B cell (primary cell): ENCODE measurements around the gene YEATS2. TPM values are rescaled to one million over a fixed set of nuclear protein-coding genes. Genes with fewer than 3 reads are reported as not detected.

ENCODE experiments used
- ATAC-seq: fragments of 200-7000 bp; cut with Tn5 transposase; one replicate; pipeline ENCODE4 v1.10.0; 2021; ENCODE audit warnings: low read depth, mild to moderate bottlenecking, moderate number of reproducible peaks, moderate library complexity
- CTCF ChIA-PET: fragments of 350-600 bp; sonication (Branson Sonifier 250); formaldehyde crosslinking; loops from one replicate; lab custom pipeline; 2021; ENCODE audit warnings: antibody characterized with exemption, inconsistent platforms; lab: Charles Lee
- POLR2A ChIA-PET: fragments of 350-600 bp; sonication (Branson Sonifier 250); formaldehyde crosslinking; loops from one replicate; lab custom pipeline; 2021; ENCODE audit warnings: antibody characterized with exemption; lab: Charles Lee
- DNase-seq: peaks from one replicate; pipeline ENCODE4 v3.0.0; 2013
- H2AFZ ChIP-seq: 2 replicates; pipeline ENCODE4 v1.6.1; 2012; ENCODE audit warnings: mild to moderate bottlenecking, low read depth, low read length; ENCODE audit not compliant: insufficient read depth, poor library complexity, severe bottlenecking
- H3K27ac ChIP-seq, 2 donors: 1 replicate in 1 of 2; 2 replicates in 1 of 2; pipeline ENCODE4 v1.5.1; 2012 to 2013; ENCODE audit warnings: low read length in 2 of 2, mild to moderate bottlenecking in 2 of 2, moderate library complexity in 1 of 2
- H3K27me3 ChIP-seq, 4 experiments: fragments of 200-600 bp in 1 of 4; sonication (generic) in 1 of 4; replicated peaks in 1 of 4; 1 replicate in 2 of 4; 2 replicates in 2 of 4; pipeline versions ENCODE4 v1.6.1 to v1.7.0; 2013 to 2016; ENCODE audit warnings: low read length in 3 of 4, mild to moderate bottlenecking in 2 of 4, mixed read lengths in 1 of 4, moderate library complexity in 1 of 4; ENCODE audit not compliant: insufficient read depth in 4 of 4, control insufficient read depth in 3 of 4; ENCODE audit errors: control extremely low read depth in 1 of 4
- H3K36me3 ChIP-seq, 2 experiments: replicated peaks in 1 of 2; 1 replicate in 1 of 2; 2 replicates in 1 of 2; pipeline versions ENCODE4 v1.6.1 to v1.7.1; 2013; ENCODE audit warnings: low read length in 1 of 2; ENCODE audit not compliant: insufficient read depth in 2 of 2, control insufficient read depth in 1 of 2; ENCODE audit errors: control extremely low read depth in 1 of 2, extremely low read depth in 1 of 2
- H3K4me1 ChIP-seq, 2 donors: fragments of 200-600 bp in 1 of 2; sonication (generic) in 1 of 2; 1 replicate in 1 of 2; 2 replicates in 1 of 2; pipeline versions ENCODE4 v1.5.1 to v1.6.1; 2013 to 2017; ENCODE audit warnings: low read length in 2 of 2; ENCODE audit not compliant: control insufficient read depth in 2 of 2, insufficient read depth in 2 of 2
- H3K4me2 ChIP-seq: replicated peaks from 2 replicates; pipeline ENCODE3; 2012; ENCODE audit warnings: mild to moderate bottlenecking, low read depth, low read length; ENCODE audit not compliant: poor library complexity, severe bottlenecking
- H3K4me3 ChIP-seq, 5 experiments: fragments of 200-600 bp in 1 of 5; sonication (generic) in 1 of 5; 1 replicate in 3 of 5; 2 replicates in 2 of 5; pipeline versions ENCODE4 v1.5.1 to v1.7.0; 2011 to 2016; ENCODE audit warnings: low read length in 4 of 5, mild to moderate bottlenecking in 4 of 5, low read depth in 2 of 5, control low read depth in 1 of 5, moderate library complexity in 1 of 5; ENCODE audit not compliant: insufficient read depth in 1 of 5; ENCODE audit errors: control extremely low read depth in 1 of 5, extremely low read depth in 1 of 5
- H3K79me2 ChIP-seq: fragments of 200-600 bp; sonication (generic); one replicate; pipeline ENCODE4 v1.6.0; 2016; ENCODE audit warnings: low read length; ENCODE audit not compliant: control insufficient read depth, insufficient read depth
- H3K9ac ChIP-seq: fragments of 200-600 bp; sonication (generic); 2 replicates; pipeline ENCODE4 v1.6.1; 2017; ENCODE audit warnings: mild to moderate bottlenecking, low read length, moderate library complexity
- H3K9me3 ChIP-seq, 3 donors: one replicate each; pipeline versions ENCODE4 v1.6.1 to v1.7.1; 2013; ENCODE audit warnings: low read length in 2 of 3; ENCODE audit not compliant: control insufficient read depth in 2 of 3, insufficient read depth in 1 of 3; ENCODE audit errors: control extremely low read depth in 1 of 3
- H4K20me1 ChIP-seq: 2 replicates; pipeline ENCODE4 v1.6.0; 2012; ENCODE audit warnings: mild to moderate bottlenecking, low read length; ENCODE audit not compliant: insufficient read depth, control insufficient read depth, poor library complexity, severe bottlenecking
- H3K27ac Mint-ChIP-seq: one replicate; pipeline ENCODE4 v1.8.0; 2021; ENCODE audit warnings: mixed read lengths
- H3K27me3 Mint-ChIP-seq: one replicate; pipeline ENCODE4 v1.8.0; 2021; ENCODE audit warnings: mixed read lengths
- H3K4me1 Mint-ChIP-seq: one replicate; pipeline ENCODE4 v1.8.0; 2021; ENCODE audit warnings: mixed read lengths
- H3K4me3 Mint-ChIP-seq: one replicate; pipeline ENCODE4 v1.8.0; 2021; ENCODE audit warnings: mixed read lengths
- H3K9me3 Mint-ChIP-seq: one replicate; pipeline ENCODE4 v1.8.0; 2022; ENCODE audit warnings: mixed read lengths; ENCODE audit not compliant: insufficient read depth
- EZH2 ChIP-seq: IDR thresholded peaks from 2 replicates; pipeline ENCODE4 v1.6.1; 2012; ENCODE audit warnings: borderline replicate concordance, low read depth, mild to moderate bottlenecking, moderate library complexity, low read length; ENCODE audit not compliant: insufficient read depth, poor library complexity, severe bottlenecking
- WGBS: methylation state at CpG from one replicate; pipeline ENCODE4 v1.1.5; 2013; ENCODE audit warnings: missing lambda C conversion rate; ENCODE audit not compliant: insufficient coverage; 5-methylcytosine and 5-hydroxymethylcytosine counted together
- intact Hi-C: fragments of 100-400 bp; cut with micrococcal nuclease; formaldehyde crosslinking; loops from one replicate; pipeline ENCODE4 v1.10.0; 2022
- polyA plus RNA-seq: library from polyadenylated mRNA; depleted of rRNA; stranded (reverse); fragments of >200 nt; gene quantifications from 2 replicates; pipeline ENCODE4 v1.2.3, GENCODE V29; 2012
- total RNA-seq, 2 donors: library from RNA; stranded (reverse); fragments of 120-200 nt in 1 of 2; gene quantifications; 1 replicate in 1 of 2; 2 replicates in 1 of 2; pipeline versions ENCODE4 v1.2.3 to v1.2.4, GENCODE V29; 2013 to 2022
- TF ChIP-seq, protein P1 (sequence below): fragments of 200-600 bp; IDR thresholded peaks from one replicate; pipeline ENCODE4 v1.8.0; 2022; ENCODE audit warnings: antibody characterized with exemption, mild to moderate bottlenecking

Gene YEATS2
- total and polyA plus RNA-seq, 2 donors (not counting 1 experiment from before 2014, with no cell fraction given): 21.8 to 26.7 TPM

DNA sequence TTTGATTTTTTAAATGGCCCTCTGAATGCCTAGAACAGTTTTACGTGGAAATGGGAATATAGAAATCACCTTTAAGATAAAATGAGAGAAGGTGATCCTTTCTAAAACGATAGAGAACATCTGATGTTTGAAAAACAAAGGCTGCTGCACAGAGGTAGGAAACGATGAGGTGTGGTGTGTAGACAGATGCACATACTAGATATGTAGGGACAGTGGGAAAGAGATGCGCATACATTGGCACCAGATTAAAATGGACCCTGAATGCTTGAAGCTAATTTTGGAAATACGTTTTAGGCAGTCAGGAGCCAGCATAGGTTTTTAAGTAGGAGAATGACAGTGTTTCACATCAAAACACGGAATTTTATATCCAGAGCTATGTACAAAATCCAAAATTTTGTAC is 98.8 kb downstream of the YEATS2 start:
- no peak overlapping the region for H3K9ac ChIP-seq
- CTCF ChIA-PET: no interaction called here
- H3K4me3 Mint-ChIP-seq: no peak overlapping the region
- H3K4me2 ChIP-seq: no peak overlapping the region
- H3K9me3 ChIP-seq: no peaks in the 10 kb centered on the region
- no peaks in the 10 kb centered on the region for H3K27me3 Mint-ChIP-seq
- no peaks in the 10 kb centered on the region for H3K9me3 Mint-ChIP-seq
- intact Hi-C loops: no loop called here
- H2AFZ ChIP-seq: no peak overlapping the region
- 97% methylated on average over 3 of the region's 6 CpGs for WGBS
- no peaks in the 10 kb centered on the region for H3K4me1 ChIP-seq
- no peaks in the 10 kb centered on the region for H4K20me1 ChIP-seq
- H3K27ac ChIP-seq: no peak overlapping the region
- H3K27ac Mint-ChIP-seq: no peak overlapping the region
- no peaks in the 10 kb centered on the region for H3K79me2 ChIP-seq
- H3K36me3 ChIP-seq: peaks cover 0 to 48% of the 10 kb centered on the region in 2 experiments
- ATAC-seq: no peak
- DNase-seq: no peak
- TF ChIP-seq, protein P1, sequence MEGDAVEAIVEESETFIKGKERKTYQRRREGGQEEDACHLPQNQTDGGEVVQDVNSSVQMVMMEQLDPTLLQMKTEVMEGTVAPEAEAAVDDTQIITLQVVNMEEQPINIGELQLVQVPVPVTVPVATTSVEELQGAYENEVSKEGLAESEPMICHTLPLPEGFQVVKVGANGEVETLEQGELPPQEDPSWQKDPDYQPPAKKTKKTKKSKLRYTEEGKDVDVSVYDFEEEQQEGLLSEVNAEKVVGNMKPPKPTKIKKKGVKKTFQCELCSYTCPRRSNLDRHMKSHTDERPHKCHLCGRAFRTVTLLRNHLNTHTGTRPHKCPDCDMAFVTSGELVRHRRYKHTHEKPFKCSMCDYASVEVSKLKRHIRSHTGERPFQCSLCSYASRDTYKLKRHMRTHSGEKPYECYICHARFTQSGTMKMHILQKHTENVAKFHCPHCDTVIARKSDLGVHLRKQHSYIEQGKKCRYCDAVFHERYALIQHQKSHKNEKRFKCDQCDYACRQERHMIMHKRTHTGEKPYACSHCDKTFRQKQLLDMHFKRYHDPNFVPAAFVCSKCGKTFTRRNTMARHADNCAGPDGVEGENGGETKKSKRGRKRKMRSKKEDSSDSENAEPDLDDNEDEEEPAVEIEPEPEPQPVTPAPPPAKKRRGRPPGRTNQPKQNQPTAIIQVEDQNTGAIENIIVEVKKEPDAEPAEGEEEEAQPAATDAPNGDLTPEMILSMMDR: no peak
- no peak for TF ChIP-seq EZH2
- no peaks in the 10 kb centered on the region for H3K4me1 Mint-ChIP-seq
- H3K4me3 ChIP-seq: no peak overlapping the region
- H3K27me3 ChIP-seq: no peaks in the 10 kb centered on the region
- POLR2A ChIA-PET: no interaction called here

DNA sequence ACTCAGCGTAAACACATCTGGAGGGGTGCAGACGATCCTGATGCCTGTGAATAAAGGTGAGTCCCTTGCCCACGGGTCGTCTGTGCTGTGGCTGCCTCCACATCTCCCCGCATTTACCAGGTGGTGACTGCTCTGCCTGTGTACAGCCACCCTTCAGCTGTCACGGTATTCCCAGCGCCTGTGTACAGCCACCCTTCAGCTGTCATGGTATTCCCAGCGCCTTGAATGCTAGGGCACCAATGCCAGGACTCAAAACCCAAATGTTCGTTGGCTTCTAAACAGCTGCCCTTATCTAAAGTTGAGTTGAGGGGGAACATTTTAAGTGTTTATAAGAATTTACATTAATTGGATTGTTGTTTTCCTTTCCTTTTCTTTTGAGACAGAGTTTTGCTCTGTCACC is 100.4 kb downstream of the YEATS2 start:
- Histone ChIP-seq H3K27ac (no peak overlapping the region), H3K79me2 (no peaks in the 10 kb centered on the region), H3K9me3 (no peaks in the 10 kb centered on the region), H3K4me2 (no peak overlapping the region), H2AFZ (no peak overlapping the region), H4K20me1 (no peaks in the 10 kb centered on the region), H3K9ac (no peak overlapping the region), H3K4me3 (no peak overlapping the region), H3K4me1 (no peaks in the 10 kb centered on the region), H3K36me3 (peaks cover 0 to 50% of the 10 kb centered on the region in 2 experiments), H3K27me3 (no peaks in the 10 kb centered on the region)
- Mint-ChIP-seq H3K9me3 (no peaks in the 10 kb centered on the region), H3K27ac (no peak overlapping the region), H3K4me1 (no peaks in the 10 kb centered on the region), H3K27me3 (no peaks in the 10 kb centered on the region), H3K4me3 (no peak overlapping the region)
- DNase-seq: no peak
- TF ChIP-seq, protein P1: no peak
- no peak for TF ChIP-seq EZH2
- whole genome bisulfite sequencing: 98% methylated on average over 8 of the region's 9 CpGs
- ChIA-PET POLR2A (no interaction called here), CTCF (no interaction called here)
- no peak for ATAC-seq
- intact Hi-C loops: no loop called here
